Bronchial epithelial cell (primary cell): Measurements from ENCODE around the gene GPC1. TPM values are rescaled to one million over a fixed set of nuclear protein-coding genes. Genes with fewer than 3 reads are reported as not detected.

Experiments used
- DNase-seq: peaks from one replicate; pipeline ENCODE4 v3.0.0-alpha.2; 2010; ENCODE audit warnings: low read depth
- FAIRE-seq: peaks from 2 replicates; lab custom pipeline; 2011; peaks lifted over from hg19 to GRCh38; lab: Jason Lieb, UNC
- H3K27me3 ChIP-seq: 2 replicates; pipeline ENCODE4 v1.5.1; 2011; ENCODE audit warnings: low read length; ENCODE audit not compliant: control insufficient read depth, insufficient read depth
- H3K36me3 ChIP-seq: 2 replicates; pipeline ENCODE4 v1.5.1; 2011; ENCODE audit warnings: low read length; ENCODE audit not compliant: control insufficient read depth, insufficient read depth
- H3K4me3 ChIP-seq: 2 replicates; pipeline ENCODE4 v1.5.1; 2011; ENCODE audit warnings: mild to moderate bottlenecking, low read depth, low read length, control low read depth
- CTCF ChIP-seq: IDR thresholded peaks from 2 replicates; pipeline ENCODE4 v1.5.1; 2011; ENCODE audit warnings: mild to moderate bottlenecking, moderate library complexity, low read length, control low read depth, inconsistent platforms; ENCODE audit not compliant: insufficient read depth, severe bottlenecking
- total RNA-seq: library from RNA; depleted of rRNA; stranded (reverse); fragments of >200 nt; gene quantifications from 2 replicates; pipeline ENCODE4 v1.2.1, GENCODE V29; 2014

The GPC1 gene
- total RNA-seq, 1 donor from 2014 or later, result 65.8 TPM

DNA sequence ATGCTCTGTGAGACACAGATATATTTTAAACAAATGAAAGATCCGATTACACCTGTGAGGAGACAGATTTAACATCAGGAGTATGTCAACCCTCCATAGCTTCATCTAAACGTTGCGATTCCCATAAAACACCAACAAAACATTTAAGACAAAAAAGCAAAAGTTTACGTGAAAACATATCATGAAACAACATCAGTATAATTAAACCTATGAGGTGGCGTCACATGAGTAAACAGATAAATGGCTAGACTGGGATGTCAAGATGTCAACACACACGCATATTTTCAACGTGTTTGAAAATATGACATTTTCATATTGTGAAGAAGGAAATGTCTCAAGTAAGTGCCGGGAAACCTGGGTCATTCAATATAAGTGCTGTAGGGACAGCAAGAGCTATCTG, 25.5 kb upstream of the GPC1 start:
- FAIRE-seq, result no peak
- no peak for DNase-seq
- no peak for TF ChIP-seq CTCF
- Histone ChIP-seq H3K27me3 (no peaks in the 10 kb centered on the region), H3K36me3 (no peaks in the 10 kb centered on the region), H3K4me3 (no peak overlapping the region)

- FAIRE-seq (no peak), DNase-seq (no peak)
- no peaks in the 10 kb centered on the region for H3K27me3 ChIP-seq
- no peak for TF ChIP-seq CTCF
- H3K4me3 ChIP-seq, result no peak overlapping the region
- H3K36me3 ChIP-seq, result no peaks in the 10 kb centered on the region
Observed at GRCh38 chr2:240410808-240411207, 24.7 kb upstream of the GPC1 start.

DNA sequence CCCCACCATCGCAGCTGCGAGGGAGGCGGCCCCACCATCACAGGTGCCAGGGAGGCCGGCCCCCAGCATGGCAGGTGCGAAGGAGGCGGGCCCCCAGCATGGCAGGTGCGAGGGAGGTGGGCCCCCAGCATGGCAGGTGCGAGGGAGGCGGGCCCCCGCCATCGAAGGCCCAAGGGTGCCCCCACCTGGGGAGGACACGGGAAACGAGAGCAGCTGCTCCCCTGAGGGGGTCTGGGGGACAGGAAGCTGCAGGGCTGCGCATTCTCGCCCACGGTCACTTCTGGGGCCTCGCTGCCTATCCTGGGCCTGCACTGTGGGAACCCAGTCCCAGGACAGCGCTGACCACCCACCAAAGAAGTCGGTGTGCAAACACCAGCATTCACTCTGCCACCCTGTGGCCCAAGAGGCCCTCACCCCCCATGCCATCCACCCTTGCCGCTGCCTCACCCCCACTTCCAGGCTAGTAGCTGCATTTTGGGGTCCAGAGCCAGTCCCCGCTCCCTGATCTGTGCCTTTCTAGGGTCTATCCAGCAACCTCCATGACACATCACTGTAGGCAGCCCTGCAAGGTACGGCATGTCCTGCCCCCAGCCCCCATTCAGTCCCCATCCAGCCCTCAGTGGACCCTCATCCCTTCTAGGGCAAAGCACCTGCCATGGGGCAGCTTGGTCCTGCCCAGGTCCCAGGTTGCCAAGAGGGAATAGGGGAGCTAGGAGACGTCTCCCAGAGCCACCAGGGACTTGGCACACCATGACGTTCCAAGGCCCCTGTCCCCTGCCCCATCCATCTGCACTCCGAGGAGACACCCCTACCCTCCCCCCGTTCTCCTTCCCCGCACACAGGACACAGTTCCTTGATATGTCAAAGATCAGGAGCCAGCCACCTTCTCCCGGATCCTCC, 24.0 kb upstream of the GPC1 start:
- no peaks in the 10 kb centered on the region for H3K27me3 ChIP-seq
- no peak for TF ChIP-seq CTCF
- DNase-seq (no peak), FAIRE-seq (no peak)
- no peak overlapping the region for H3K4me3 ChIP-seq
- H3K36me3 ChIP-seq, result no peaks in the 10 kb centered on the region

DNA sequence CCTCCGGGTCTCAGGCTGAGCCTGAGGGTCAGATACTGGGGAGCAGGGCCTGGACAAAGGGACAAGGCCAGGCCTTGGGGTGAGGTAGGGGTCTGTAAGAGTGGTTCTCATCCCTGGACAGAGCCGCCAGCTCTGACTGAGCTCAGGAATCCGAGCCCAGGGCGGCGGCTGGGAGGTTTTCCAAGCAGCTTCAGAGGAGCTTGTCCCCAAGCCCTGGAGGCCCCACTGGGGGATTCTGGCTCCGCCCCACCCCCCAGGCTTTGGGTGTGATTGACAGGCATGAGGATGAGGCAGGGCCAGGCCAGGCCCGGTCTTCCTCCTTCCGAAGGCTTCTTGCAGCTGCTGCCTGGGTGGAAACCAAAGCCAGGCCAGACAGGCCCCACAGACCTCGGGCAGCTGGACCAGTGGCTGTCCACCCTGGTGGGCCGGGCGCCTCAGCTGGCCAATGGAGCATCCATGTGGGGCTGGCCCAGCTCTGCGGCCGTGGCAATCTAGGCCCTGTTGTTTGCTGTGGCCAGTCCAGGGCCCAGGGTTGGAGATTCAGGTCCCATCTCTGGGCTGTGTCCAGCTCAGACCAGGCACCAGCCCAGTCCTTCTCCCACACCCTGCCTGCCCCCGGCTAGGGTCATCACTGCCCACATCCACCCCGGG, 23.1 kb upstream of the GPC1 start:
- no peaks in the 10 kb centered on the region for H3K36me3 ChIP-seq
- no peak for DNase-seq
- no peaks in the 10 kb centered on the region for H3K27me3 ChIP-seq
- H3K4me3 ChIP-seq, result no peak overlapping the region
- TF ChIP-seq CTCF, result no peak
- FAIRE-seq, result no peak

DNA sequence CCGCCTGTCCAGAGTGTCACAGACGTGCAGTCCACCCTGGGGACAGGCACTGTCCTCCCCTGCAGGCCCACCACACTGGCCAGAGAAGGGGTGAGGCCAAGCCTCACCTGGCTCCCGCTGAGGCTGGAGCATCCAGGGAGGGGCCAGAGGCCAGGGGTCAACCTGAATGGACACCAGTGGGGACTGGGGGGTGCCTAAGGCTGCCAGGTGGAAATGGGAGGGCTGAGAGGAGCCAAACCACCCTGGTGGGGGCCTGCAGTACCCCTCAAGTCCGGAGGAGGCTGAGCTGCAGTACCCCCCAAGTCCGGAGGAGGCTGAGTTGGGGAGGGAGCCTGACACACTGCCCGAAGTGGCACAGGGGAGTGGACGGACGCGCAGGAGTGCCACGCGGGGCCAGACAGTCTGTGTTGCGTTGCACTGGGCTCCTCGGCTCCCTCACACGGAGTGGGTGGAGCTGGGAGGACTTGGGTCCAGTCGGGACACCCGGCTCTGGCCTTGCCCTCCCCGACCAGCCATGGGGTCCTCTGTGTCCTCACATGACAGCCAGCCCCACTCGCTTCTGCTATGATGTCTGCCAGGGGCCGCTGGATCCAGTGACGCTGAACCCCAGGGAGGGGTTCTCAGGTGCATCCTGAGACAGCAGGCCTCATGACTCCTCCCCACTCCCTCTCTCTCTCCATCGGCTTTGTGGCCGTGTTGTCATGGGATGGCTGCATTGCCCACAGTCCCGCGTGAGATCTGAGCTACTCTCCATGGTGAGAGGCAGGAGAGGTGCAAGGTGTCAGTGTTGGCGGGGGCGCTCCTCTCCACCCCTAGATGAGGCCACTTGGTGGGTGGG, 22.3 kb upstream of the GPC1 start:
- H3K27me3 ChIP-seq, result no peaks in the 10 kb centered on the region
- no peak for DNase-seq

More for the DNA sequence above, 22.3 kb upstream of the GPC1 start:
- FAIRE-seq, result no peak
- Histone ChIP-seq H3K36me3 (no peaks in the 10 kb centered on the region), H3K4me3 (no peak overlapping the region)
- TF ChIP-seq CTCF, result no peak
